ENCODE data around the gene NCLN. TPM values are rescaled to one million over a fixed set of nuclear protein-coding genes. Genes with fewer than 3 reads are reported as not detected.
"Not testable (repeated sequence)": the region's sequence is repeated elsewhere in the genome, so short reads cannot be mapped to it uniquely, and the experiment has no call there.

Gene NCLN
- total RNA-seq, 2 donors from 2014 or later = 77.3 to 113 TPM

- DNase-seq = no peak
Observed at GRCh38 chr19:3208317-3209207, 22.8 kb downstream of the NCLN start.

DNA sequence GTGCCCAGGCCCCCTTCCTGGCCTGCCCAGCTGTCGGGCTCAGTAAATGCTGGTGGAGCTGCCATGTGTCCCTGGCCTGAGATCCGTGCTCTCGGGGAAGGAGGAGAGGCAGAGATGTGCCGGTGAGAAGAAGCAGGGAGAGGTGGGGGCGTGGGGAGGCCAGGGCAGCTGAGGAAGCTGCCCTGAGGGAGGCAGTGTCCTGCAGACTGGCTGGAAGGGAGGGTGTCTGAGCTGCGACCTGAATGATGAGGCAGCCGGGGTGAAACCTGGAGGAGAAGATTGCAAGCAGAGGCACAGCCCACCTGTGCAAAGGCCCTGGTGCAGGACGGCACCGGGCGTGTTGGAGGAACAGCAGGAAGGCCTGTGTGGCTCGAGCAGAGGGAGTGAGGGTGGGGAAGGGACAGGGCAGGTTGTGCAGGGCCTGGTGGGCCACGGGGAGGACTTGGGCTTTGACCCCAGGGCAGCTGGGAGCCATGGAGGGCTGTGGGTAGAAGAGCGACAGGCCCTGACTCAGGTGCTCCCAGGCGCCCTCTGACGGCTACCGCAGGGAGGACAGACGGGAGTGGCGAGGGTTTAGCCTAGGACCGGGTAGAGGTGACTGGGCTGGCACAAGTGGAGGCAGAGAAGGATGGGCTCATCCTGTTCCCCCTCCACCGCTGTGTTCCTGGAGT, 24.8 kb downstream of the NCLN start:
- intact Hi-C loops (cut with DNase I, micrococcal nuclease) = no loop called here
- peak in 1 of 2 donors; percentile 76 for DNase-seq
- peak; percentile 80 for ATAC-seq

More at GRCh38 chr19:3208317-3209207, 22.8 kb downstream of the NCLN start:
- intact Hi-C loops (cut with DNase I, micrococcal nuclease) = no loop called here
- ATAC-seq = no peak

- DNase-seq (no peak), ATAC-seq (peak; percentile 3)
- intact Hi-C loops (cut with DNase I, micrococcal nuclease) = no loop called here
Observed at GRCh38 chr19:3211191-3211590, 25.5 kb downstream of the NCLN start.

DNA sequence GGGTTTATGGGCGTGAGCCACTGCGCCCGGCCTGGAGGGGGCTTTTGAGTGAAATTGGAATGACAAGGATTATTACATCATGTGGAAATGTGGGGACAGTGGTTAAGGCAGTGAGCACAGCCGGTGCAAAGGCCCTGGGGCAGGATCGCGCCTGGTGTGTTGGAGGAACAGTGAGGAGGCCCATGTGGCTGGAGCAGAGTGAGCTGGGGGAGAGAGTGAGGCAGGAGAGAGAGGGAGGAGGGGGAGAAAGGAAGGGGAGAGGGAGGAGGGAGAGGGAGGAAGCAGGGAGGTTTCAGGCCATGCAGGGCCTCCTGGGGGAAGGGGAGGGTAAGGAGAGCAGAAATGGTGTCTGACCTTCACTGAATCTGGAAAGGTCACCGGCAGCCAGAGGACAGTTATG, 27.4 kb downstream of the NCLN start:
- no peak for ATAC-seq
- no peak for DNase-seq
- intact Hi-C loops (cut with DNase I, micrococcal nuclease) = no loop called here

DNA sequence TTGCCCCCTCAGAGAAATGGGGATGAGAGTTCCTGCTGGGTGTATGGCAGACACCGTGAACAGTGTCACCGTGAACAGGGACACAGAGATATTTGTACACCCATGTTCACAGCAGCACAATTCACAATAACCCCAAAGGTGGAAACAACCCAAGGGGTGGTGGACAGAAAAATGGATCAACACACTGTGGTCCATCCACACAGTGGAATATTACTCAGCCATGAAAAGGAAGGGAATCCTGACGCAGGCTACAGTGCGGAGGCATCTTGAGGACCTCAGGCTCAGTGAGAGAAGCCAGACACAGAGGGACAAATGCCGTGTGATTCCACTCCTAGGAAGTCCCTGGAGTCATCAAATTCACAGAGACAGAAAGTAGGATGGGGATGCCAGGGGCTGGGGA, 31.1 kb downstream of the NCLN start:
- no peak for ATAC-seq
- intact Hi-C loops (cut with DNase I, micrococcal nuclease) = no loop called here
- no peak for DNase-seq

- intact Hi-C loops (cut with DNase I, micrococcal nuclease) = no loop called here
- no peak for ATAC-seq
- DNase-seq = no peak
Observed at GRCh38 chr19:3220576-3220975, 34.8 kb downstream of the NCLN start.

- intact Hi-C loops (cut with DNase I, micrococcal nuclease); ATAC-seq; DNase-seq: not testable (repeated sequence)
Observed at GRCh38 chr19:3221576-3221975, 35.8 kb downstream of the NCLN start.

- intact Hi-C loops (cut with DNase I, micrococcal nuclease) = no loop called here
- ATAC-seq (no peak), DNase-seq (no peak)
Observed at GRCh38 chr19:3222709-3223108, 37.0 kb downstream of the NCLN start.

DNA sequence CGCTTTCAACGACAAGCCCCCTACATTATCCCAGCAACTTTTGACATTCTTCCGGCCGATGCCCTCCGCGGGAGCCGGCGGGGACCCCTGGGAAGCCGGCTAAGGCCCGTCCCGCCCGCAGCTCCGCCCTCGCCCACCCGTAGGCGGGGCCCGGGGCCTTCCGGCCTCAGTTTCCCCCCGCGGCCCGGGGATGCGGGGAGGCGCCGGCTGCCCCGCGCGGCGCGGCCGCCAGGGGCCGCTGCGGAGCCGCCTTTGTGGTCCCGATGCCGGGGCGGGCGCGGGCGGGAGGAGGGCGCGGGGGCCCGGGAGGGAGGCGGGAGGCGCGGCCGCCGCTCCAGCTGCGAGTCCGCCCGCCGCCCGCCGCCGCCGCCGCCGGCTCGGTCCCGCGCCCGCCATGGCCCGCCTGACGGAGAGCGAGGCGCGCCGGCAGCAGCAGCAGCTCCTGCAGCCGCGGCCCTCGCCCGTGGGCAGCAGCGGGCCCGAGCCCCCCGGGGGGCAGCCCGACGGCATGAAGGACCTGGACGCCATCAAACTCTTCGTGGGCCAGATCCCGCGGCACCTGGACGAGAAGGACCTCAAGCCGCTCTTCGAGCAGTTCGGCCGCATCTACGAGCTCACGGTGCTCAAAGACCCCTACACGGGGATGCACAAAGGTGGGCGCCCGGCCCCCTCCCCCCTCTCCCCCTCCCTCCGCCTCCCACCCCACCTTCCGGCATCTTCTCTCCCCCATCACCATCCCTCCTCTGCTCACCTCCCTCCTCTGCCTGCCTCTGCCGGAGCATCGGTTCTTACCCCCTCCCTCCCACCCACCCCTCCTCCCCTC, 38.8 kb downstream of the NCLN start, which contains the start of gene CELF5:
Gene CELF5, plus strand, starts transcription at position 316 of the 823 bp plus-strand sequence. Its CDS starts 79 bp downstream, at position 395.
- peak; percentile 73 for ATAC-seq
- DNase-seq = peak in 1 of 2 donors; percentile 64

DNA sequence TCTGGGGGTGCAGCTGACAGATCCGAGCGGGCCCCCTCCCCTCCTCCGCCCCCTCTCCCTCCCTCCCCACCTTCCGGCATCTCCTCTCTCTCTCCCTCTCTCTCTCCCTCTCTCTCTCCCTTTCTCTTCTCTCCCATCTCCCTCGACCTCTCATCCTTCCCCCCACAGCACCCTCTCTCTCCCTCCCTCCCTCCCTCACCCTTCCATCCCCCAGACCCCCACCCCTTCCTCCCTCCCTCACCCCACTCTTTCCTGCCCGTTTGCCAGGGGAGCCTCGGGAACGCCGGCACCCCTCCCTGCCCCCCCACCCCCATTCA, 39.4 kb downstream of the NCLN start:
- intact Hi-C loops (cut with DNase I, micrococcal nuclease) = no loop called here
- no peak for DNase-seq
- ATAC-seq = no peak

More for the DNA sequence above, 38.8 kb downstream of the NCLN start, which contains the start of gene CELF5:
- intact Hi-C loops (cut with DNase I, micrococcal nuclease) = no loop called here

DNA sequence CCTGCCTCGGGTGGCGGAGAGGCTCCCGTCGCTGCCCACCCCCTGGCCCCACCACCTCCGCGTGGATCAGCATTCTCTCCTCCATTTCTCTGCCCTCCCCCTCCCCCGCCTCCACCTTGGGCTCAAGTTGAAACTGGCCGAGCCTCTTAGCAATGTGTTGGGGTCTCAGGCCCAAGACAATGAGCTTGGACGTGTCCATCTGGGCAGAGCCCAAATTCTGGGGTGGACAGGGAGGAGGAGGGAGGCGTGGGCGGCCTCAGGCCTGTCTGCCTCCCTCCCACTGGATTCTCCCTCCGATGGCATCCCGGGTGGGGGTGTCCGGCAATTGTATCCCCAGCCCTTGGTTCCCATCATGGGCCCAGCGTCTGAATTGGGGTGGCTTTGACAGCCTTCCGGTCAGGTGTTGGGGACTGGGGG, 40.0 kb downstream of the NCLN start:
- no peak for ATAC-seq
- DNase-seq = no peak

GRCh38 chr19:3227054-3227626, 41.4 kb downstream of the NCLN start:
- intact Hi-C loops (cut with DNase I, micrococcal nuclease) = no loop called here
- no peak for DNase-seq
- ATAC-seq = no peak

More for the DNA sequence above, 40.0 kb downstream of the NCLN start:
- intact Hi-C loops (cut with DNase I, micrococcal nuclease) = no loop called here

DNA sequence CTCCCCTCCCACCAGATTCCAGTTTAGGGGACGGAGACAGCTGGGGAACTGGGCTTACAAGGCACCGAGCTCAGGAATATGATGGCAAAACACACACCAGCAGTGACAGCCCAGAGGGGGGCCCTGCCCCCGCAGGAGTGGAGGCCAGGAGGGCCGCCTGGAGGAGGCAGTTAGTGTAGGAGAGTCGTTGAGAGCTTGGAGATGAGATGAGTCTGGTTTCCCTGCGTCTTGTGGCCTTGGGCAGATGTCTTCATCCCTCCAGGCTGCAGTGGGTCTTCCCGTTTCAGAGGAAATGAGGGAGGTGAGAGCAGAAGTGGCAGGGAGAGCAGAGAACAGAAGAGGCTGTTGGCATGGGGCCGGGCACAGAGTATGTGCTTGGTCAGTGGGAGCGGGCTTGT, 43.6 kb downstream of the NCLN start:
- ATAC-seq = no peak
- no peak for DNase-seq
- intact Hi-C loops (cut with DNase I, micrococcal nuclease) = no loop called here

DNA sequence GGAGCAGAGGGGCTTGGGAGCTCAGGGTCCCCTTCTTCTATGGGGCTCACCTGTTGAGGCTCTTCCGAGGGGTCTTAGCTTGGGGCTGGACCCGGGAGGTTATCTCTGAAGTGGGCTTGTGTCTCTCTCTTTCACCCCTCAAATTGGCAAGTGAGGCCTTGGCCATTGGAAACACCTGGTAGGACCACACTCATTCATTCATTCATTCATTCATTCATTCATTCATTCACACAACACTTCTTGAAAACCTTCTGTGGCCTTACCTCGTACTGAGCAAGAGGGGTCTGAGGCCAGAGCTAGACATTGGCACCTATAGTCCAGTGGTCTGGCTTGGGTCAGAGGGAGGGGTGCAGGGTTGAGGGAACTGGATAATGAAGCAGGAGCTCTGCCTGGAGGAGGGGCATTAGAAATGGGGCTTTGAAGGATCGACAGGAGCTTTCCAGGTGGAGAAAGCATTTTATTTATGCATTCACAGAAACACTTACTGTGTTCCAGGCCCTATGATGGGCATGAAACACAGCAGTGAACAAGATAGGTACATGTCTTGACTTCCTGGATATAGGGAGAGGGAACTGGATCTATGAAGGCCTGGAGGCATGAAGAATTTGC, 44.3 kb downstream of the NCLN start:
- no peak for DNase-seq
- no peak for ATAC-seq
- intact Hi-C loops (cut with DNase I, micrococcal nuclease) = no loop called here

DNA sequence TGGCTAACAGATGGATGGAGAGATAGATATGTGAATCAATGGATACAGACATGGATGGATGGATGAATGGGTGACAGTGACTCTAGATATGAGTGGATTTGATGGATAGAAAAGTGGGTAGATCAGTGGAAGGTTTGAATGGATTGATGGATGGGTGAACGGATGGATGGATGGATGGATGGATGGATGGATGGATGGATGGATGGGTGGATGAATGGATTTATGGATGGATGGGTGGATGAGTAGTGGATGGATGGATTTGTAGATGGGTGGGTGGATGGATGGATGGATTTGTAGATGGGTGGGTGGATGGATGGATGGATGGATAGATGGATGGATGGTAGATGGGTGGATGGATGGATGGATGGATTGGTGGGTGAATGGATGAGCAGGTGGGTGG, 45.6 kb downstream of the NCLN start:
- ATAC-seq = no peak
- intact Hi-C loops (cut with DNase I, micrococcal nuclease) = no loop called here
- no peak for DNase-seq

DNA sequence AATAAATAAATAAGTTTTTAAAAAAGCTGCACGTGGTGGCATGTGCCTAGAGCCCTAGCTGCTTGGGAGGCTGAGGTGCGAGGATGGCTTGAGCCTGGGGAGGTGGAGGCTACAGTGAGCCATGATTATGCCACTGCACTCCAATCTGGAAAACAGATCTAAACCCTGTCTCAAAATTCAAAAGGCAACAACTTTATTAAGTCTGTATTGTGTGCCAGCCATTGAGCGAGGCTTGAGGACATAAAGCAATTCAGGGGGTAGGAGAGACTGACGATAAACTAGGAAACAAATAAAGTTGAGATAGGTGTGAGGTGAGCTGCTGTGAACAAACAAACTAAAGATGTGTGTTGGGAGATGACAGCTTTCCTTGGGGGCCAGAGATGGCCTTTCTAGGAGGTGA, 47.4 kb downstream of the NCLN start:
- no peak for DNase-seq
- ATAC-seq = no peak
- intact Hi-C loops (cut with DNase I, micrococcal nuclease) = no loop called here

GRCh38 chr19:3233831-3234230, 48.1 kb downstream of the NCLN start:
- ATAC-seq (no peak), DNase-seq (no peak)
- intact Hi-C loops (cut with DNase I, micrococcal nuclease) = no loop called here

- ATAC-seq (no peak), DNase-seq (no peak)
- intact Hi-C loops (cut with DNase I, micrococcal nuclease) = no loop called here
Observed at GRCh38 chr19:3234800-3235199, 49.1 kb downstream of the NCLN start.

GRCh38 chr19:3235604-3236003, 49.9 kb downstream of the NCLN start:
- intact Hi-C loops (cut with DNase I, micrococcal nuclease); DNase-seq; ATAC-seq: not testable (repeated sequence)

Measured in left colon (tissue), 2 donors.